SK-N-SH (cell line): ENCODE data around the gene ABCA1.

ENCODE experiments used
- MAX ChIP-seq: IDR thresholded peaks from 2 replicates; pipeline ENCODE4 v1.4.0; 2012; ENCODE audit warnings: low read depth
- REST ChIP-seq: IDR thresholded peaks from 2 replicates; pipeline ENCODE4 v1.6.1; 2012; ENCODE audit warnings: mild to moderate bottlenecking, low read depth, low read length, moderate library complexity
- TEAD4 ChIP-seq: IDR thresholded peaks from 2 replicates; pipeline ENCODE4 v1.4.0; 2012; ENCODE audit warnings: mild to moderate bottlenecking, borderline replicate concordance; ENCODE audit not compliant: insufficient read depth
- TF ChIP-seq, protein P1 (sequence below): fragments of 200-600 bp; sonication (generic); IDR thresholded peaks from 2 replicates; pipeline ENCODE4 v1.6.1; 2017; ENCODE audit warnings: antibody characterized with exemption, mild to moderate bottlenecking, moderate library complexity

GRCh38 chr9:104808035-104808614 lies 119.8 kb downstream of the ABCA1 start:
- TF ChIP-seq MAX: no peak
- TF ChIP-seq TEAD4: no peak
- TF ChIP-seq REST: no peak
- TF ChIP-seq, protein P1, sequence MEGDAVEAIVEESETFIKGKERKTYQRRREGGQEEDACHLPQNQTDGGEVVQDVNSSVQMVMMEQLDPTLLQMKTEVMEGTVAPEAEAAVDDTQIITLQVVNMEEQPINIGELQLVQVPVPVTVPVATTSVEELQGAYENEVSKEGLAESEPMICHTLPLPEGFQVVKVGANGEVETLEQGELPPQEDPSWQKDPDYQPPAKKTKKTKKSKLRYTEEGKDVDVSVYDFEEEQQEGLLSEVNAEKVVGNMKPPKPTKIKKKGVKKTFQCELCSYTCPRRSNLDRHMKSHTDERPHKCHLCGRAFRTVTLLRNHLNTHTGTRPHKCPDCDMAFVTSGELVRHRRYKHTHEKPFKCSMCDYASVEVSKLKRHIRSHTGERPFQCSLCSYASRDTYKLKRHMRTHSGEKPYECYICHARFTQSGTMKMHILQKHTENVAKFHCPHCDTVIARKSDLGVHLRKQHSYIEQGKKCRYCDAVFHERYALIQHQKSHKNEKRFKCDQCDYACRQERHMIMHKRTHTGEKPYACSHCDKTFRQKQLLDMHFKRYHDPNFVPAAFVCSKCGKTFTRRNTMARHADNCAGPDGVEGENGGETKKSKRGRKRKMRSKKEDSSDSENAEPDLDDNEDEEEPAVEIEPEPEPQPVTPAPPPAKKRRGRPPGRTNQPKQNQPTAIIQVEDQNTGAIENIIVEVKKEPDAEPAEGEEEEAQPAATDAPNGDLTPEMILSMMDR: peak; percentile 46
